Stimulated activated CD4-positive, alpha-beta T cell treated with anti-CD3 and anti-CD28 coated beads, Interleukin-15, amount 100 ng/mL, for 1 hour (primary cell): ENCODE measurements around the gene KLK6.

Experiments
- DNase-seq, 2 donors: peaks; one replicate each; pipeline ENCODE4 v3.0.0-alpha.2; 2020; ENCODE audit warnings: low read depth in 1 of 2, low spot score in 1 of 2

The KLK6 gene

DNA sequence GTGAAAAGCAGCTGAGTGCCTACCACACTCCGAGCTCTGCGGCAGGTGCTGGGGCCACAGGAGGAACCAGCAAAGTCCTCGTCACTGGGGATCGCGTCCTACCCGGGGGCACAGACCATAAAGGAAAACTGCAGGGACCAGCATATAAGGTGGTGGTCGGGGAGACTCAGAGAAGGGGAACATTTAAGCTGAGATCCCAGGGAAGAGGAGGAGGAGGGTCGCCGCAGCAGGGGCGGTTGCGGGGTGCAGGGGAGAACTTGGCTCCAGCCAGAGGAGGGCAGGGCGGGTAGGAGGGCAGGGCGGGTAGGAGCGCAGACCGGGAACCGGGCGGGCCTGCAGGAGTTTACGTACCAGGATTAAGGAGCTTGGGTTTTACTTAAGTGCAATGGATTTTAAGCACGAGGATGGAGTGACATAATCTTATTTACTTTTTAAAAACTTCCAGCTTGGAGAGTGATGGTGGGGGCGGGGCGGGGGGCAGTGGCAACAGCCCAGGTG is 57.2 kb downstream of the KLK6 start:
- no peak for DNase-seq

DNA sequence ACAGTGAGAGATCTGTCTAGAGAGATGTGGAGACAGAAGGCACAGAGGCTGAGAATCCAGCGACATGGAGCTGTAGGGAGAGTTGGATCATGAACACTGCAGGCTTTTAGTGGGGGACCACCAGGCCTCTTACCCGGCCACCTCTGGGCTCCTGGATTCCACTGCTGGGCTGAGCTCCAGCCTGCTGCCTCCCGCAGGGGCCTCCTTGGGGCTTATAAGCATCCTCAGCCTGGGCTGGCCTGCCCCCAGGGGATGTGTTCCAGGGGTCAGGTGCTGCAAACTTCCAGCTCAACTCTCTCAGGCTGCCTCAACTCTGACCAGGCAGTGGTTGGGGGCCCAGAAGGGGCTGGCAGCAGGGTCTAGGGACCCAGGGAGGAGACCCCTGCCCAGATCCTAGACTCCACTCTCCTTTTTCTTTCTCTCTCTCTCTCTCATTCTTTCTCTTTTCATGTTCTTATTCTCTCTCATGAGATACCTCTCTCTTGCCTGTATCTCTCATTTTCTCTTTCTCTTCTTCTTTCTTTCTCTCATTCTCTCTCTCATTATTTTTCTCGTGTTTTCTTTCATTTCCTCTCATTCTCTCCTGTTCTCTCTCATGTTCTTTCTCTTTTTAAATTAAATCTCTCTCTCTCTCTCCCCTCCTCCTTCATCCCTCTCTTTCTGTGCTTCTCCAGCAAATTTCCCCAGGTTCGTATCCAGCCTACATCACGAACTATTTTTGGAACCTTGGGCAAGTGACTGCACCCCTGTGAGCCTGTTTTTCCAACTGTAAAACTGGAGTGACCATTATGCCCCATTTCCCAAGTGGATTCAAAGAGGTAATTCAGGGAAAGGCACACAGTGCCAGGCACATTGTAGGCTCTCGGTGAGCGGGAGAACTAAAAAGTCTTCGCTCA is 57.9 kb downstream of the KLK6 start, which contains the start of gene KLK4:
Gene KLK4 (minus strand): TSS at position 190 of the 896 bp plus-strand sequence. CDS start 657 bp downstream, outside the sequence.
- no peak for DNase-seq

DNA sequence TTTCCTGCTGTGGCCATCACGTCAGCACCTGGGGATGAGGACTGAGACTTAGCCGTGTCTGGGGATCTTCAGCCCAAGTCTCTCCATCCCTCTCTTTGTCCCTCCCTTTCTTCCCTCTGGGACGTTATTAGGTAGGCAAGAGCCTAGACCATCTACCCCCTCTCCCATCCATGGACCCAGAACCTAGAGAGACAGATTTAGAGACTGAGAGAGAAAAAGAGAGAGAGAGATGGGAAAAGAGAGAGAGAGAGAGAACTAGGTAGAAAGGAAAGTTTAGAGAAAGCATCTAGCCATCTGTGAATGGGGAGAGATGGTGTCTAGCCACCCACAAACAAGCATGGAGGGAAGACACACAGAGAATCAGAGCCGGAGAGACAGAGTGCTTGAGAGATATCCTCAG is 58.7 kb downstream of the KLK6 start:
- DNase-seq: no peak

DNA sequence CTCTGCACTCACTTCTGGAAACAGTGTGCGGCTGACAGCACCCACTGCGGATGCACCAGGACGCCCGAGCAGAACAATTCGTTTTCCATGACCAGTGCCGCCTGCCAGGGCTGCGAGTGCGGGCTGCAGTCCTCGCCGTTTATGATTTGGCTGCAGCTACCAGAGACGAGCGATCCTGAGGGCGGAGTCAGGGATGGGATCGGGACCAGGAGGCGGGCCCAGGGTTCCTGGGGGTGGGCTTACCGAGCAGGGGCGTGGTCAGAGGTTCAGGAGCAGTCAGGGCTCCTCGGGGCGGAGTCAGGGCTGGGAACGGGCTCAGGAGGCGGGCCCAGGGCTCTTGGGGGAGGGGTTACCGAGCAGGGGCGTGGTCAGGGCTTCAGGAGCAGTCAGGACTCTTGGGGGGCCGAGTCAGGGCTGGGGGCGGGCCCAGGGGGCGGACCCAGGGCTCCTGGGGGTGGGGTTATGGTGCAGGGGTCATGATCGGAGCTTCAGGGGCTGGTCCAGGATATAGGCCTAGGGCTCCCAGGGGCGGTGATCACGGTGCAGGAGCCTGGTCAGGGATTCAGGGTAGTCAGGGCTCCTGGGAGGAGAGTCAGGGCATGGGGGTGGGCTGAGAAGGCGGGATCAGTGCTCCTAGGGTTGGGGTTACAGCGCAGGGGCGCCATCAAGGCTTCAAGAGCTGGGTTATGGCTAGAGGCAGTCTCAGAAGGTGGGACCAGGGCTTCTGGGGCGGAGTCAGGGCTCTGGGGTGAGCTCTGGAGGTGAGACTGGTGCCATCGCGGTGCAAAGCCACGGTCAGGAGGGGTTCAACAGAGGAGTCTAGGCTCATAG is 59.9 kb downstream of the KLK6 start:
- peak in 1 of 2 donors; percentile 11 for DNase-seq
